ENCODE measurements around the gene EFHB.
"Not testable (repeated sequence)": the region's sequence is repeated elsewhere in the genome, so short reads cannot be mapped to it uniquely, and the experiment has no call there.

DNA sequence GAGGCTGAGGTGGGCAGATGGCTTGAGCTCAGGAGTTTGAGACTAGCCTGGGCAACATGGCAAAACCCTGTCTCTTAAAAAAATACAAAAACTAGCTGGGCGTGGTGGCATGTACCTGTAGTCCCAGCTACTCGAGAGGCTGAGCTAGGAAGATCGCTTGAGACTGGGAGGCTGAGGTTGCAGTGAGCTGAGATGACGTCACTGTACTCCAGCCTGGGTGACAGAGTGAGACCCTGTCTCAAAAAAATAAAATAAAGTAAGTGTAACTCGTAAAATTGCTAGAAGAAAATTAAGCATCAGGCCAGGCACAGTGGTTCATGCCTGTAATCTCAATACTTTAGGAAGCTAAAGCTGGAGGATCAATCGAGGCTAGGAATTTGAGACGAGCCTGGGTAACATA lies 34.2 kb downstream of the EFHB start:
- TF ChIP-seq, protein P1, sequence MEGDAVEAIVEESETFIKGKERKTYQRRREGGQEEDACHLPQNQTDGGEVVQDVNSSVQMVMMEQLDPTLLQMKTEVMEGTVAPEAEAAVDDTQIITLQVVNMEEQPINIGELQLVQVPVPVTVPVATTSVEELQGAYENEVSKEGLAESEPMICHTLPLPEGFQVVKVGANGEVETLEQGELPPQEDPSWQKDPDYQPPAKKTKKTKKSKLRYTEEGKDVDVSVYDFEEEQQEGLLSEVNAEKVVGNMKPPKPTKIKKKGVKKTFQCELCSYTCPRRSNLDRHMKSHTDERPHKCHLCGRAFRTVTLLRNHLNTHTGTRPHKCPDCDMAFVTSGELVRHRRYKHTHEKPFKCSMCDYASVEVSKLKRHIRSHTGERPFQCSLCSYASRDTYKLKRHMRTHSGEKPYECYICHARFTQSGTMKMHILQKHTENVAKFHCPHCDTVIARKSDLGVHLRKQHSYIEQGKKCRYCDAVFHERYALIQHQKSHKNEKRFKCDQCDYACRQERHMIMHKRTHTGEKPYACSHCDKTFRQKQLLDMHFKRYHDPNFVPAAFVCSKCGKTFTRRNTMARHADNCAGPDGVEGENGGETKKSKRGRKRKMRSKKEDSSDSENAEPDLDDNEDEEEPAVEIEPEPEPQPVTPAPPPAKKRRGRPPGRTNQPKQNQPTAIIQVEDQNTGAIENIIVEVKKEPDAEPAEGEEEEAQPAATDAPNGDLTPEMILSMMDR (CRISPR knock-in tag; IDR thresholded peaks at IDR 0.05): not testable (repeated sequence)
- not testable (repeated sequence) for TF ChIP-seq CENPX (CRISPR knock-in tag; IDR thresholded peaks at IDR 0.05); NFE2L1 (CRISPR knock-in tag; IDR thresholded peaks at IDR 0.05; ENCODE audit: borderline replicate concordance); POLR2A (IDR thresholded peaks at IDR 0.05; ENCODE audit: insufficient read depth in 1 of 2, low read depth in 2 of 2, low read length in 2 of 2); PPARG (CRISPR knock-in tag; conservative IDR thresholded peaks at IDR 0.05); HOXA5 (CRISPR knock-in tag; IDR thresholded peaks at IDR 0.05); MEIS2 (CRISPR knock-in tag; IDR thresholded peaks at IDR 0.05); ZNF703 (CRISPR knock-in tag; IDR thresholded peaks at IDR 0.05; ENCODE audit: borderline replicate concordance); ZNF484 (CRISPR knock-in tag; IDR thresholded peaks at IDR 0.05; ENCODE audit: borderline replicate concordance, low read depth); EZH2 (conservative IDR thresholded peaks at IDR 0.05; ENCODE audit: low read depth, low read length); MTF1 (CRISPR knock-in tag; IDR thresholded peaks at IDR 0.05); ZSCAN31 (CRISPR knock-in tag; IDR thresholded peaks at IDR 0.05; ENCODE audit: low read depth)
- TF ChIP-seq, protein P2, sequence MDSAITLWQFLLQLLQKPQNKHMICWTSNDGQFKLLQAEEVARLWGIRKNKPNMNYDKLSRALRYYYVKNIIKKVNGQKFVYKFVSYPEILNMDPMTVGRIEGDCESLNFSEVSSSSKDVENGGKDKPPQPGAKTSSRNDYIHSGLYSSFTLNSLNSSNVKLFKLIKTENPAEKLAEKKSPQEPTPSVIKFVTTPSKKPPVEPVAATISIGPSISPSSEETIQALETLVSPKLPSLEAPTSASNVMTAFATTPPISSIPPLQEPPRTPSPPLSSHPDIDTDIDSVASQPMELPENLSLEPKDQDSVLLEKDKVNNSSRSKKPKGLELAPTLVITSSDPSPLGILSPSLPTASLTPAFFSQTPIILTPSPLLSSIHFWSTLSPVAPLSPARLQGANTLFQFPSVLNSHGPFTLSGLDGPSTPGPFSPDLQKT (CRISPR knock-in tag; IDR thresholded peaks at IDR 0.05; ENCODE audit: borderline replicate concordance): not testable (repeated sequence)
- TF ChIP-seq, protein P3, sequence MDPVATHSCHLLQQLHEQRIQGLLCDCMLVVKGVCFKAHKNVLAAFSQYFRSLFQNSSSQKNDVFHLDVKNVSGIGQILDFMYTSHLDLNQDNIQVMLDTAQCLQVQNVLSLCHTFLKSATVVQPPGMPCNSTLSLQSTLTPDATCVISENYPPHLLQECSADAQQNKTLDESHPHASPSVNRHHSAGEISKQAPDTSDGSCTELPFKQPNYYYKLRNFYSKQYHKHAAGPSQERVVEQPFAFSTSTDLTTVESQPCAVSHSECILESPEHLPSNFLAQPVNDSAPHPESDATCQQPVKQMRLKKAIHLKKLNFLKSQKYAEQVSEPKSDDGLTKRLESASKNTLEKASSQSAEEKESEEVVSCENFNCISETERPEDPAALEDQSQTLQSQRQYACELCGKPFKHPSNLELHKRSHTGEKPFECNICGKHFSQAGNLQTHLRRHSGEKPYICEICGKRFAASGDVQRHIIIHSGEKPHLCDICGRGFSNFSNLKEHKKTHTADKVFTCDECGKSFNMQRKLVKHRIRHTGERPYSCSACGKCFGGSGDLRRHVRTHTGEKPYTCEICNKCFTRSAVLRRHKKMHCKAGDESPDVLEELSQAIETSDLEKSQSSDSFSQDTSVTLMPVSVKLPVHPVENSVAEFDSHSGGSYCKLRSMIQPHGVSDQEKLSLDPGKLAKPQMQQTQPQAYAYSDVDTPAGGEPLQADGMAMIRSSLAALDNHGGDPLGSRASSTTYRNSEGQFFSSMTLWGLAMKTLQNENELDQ (CRISPR knock-in tag; IDR thresholded peaks at IDR 0.05; ENCODE audit: borderline replicate concordance): not testable (repeated sequence)

Data from HepG2 (cell line).